ENCODE data around the gene IBTK. TPM values are rescaled to one million over a fixed set of nuclear protein-coding genes. Genes with fewer than 3 reads are reported as not detected.

IBTK gene
- total RNA-seq, 1 donor from 2014 or later, result 92.9 TPM

DNA sequence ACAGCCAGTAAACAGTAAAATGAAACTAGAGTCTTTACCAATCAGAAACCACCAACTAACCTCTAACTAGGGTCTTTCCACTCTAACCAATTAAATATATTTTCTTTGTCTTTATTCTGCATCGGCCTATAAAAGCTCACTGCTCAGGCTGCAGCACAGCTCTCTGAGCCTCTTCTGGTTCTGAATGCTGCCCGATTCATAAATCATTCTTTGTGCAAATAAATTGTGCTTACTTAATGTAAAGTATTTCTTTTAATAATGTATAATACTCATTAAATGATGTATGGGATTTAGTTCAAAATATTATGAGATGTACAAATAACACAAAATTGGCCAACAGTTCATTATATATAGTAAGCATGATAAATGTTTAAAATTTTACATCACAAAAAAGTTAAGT lies 7.9 kb downstream of the IBTK start:
- no peaks in the 10 kb centered on the region for H3K27me3 ChIP-seq (ENCODE audit: control insufficient read depth, insufficient read depth, low read length)
- no peak overlapping the region for H3K4me3 ChIP-seq (ENCODE audit: low read depth, low read length)
- peaks cover 4% of the 10 kb centered on the region for H3K36me3 ChIP-seq (ENCODE audit: control insufficient read depth, insufficient read depth, low read length)
- FAIRE-seq, result no peak
- no peak for TF ChIP-seq CTCF (IDR thresholded peaks at IDR 0.05; ENCODE audit: insufficient read depth, low read length, severe bottlenecking)
- no peak for DNase-seq (ENCODE audit: low read depth)

GRCh38 chr6:82237013-82237412 lies 10.5 kb downstream of the IBTK start:
- Histone ChIP-seq H3K36me3 (ENCODE audit: control insufficient read depth, insufficient read depth, low read length) (peaks cover 11% of the 10 kb centered on the region), H3K4me3 (ENCODE audit: low read depth, low read length) (no peak overlapping the region), H3K27me3 (ENCODE audit: control insufficient read depth, insufficient read depth, low read length) (no peaks in the 10 kb centered on the region)
- no peak for TF ChIP-seq CTCF (IDR thresholded peaks at IDR 0.05; ENCODE audit: insufficient read depth, low read length, severe bottlenecking)
- FAIRE-seq, result no peak
- no peak for DNase-seq (ENCODE audit: low read depth)

- no peaks in the 10 kb centered on the region for H3K27me3 ChIP-seq (ENCODE audit: control insufficient read depth, insufficient read depth, low read length)
- DNase-seq (ENCODE audit: low read depth), result no peak
- no peak for TF ChIP-seq CTCF (IDR thresholded peaks at IDR 0.05; ENCODE audit: insufficient read depth, low read length, severe bottlenecking)
- H3K36me3 ChIP-seq (ENCODE audit: control insufficient read depth, insufficient read depth, low read length), result peaks cover 4% of the 10 kb centered on the region
- no peak for FAIRE-seq
- no peak overlapping the region for H3K4me3 ChIP-seq (ENCODE audit: low read depth, low read length)
Observed at GRCh38 chr6:82227770-82228169, 19.8 kb downstream of the IBTK start.

DNA sequence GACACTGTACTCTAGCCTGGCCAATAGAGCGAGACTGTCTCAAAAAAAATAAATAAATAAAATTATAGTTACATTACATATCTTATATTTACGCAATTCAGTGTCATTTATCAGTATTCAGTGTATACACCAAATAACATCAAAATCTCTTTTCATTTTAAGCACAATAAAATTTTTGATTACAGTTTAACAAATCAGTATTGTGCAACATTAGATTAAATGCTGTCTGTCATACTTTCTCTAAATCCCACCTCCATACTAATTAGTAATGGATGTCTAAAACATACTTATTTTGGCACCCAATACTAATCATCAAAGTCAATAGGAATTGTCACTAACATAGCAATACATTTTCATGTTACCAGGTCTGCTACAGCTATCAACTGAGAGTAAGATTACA lies 27.4 kb downstream of the IBTK start:
- Histone ChIP-seq H3K36me3 (ENCODE audit: control insufficient read depth, insufficient read depth, low read length) (peaks cover 2% of the 10 kb centered on the region), H3K27me3 (ENCODE audit: control insufficient read depth, insufficient read depth, low read length) (no peaks in the 10 kb centered on the region), H3K4me3 (ENCODE audit: low read depth, low read length) (no peak overlapping the region)
- DNase-seq (ENCODE audit: low read depth), result no peak
- no peak for FAIRE-seq
- TF ChIP-seq CTCF (IDR thresholded peaks at IDR 0.05; ENCODE audit: insufficient read depth, low read length, severe bottlenecking), result no peak

DNA sequence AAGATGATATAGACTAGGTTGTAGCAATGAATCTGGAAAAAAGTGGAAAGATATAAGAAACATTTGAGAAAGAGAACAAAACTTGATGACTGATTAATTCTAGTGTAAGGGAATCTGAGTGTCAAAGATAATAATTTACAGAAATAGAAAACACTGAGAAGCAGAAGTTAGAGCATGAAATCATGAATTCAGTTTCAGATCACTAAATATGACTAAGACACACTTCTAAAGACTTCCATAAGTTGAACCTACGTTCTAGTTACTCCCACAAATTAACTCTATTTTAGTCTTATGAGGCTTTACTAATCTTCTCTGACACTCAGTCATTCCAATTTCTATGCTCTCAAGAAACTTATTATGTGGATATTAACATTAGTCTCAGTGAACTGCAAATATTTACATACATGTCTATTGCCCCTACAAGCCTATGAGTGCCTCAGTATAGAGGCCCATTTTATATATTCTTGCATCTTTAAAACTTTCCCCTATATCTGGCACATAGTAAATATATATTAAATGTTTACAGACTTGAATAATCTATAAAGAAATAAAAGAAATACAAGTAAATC lies 30.4 kb downstream of the IBTK start:
- no peaks in the 10 kb centered on the region for H3K27me3 ChIP-seq (ENCODE audit: control insufficient read depth, insufficient read depth, low read length)
- no peak for TF ChIP-seq CTCF (IDR thresholded peaks at IDR 0.05; ENCODE audit: insufficient read depth, low read length, severe bottlenecking)
- FAIRE-seq, result no peak
- H3K4me3 ChIP-seq (ENCODE audit: low read depth, low read length), result no peak overlapping the region
- H3K36me3 ChIP-seq (ENCODE audit: control insufficient read depth, insufficient read depth, low read length), result peaks cover 3% of the 10 kb centered on the region
- DNase-seq (ENCODE audit: low read depth), result no peak

DNA sequence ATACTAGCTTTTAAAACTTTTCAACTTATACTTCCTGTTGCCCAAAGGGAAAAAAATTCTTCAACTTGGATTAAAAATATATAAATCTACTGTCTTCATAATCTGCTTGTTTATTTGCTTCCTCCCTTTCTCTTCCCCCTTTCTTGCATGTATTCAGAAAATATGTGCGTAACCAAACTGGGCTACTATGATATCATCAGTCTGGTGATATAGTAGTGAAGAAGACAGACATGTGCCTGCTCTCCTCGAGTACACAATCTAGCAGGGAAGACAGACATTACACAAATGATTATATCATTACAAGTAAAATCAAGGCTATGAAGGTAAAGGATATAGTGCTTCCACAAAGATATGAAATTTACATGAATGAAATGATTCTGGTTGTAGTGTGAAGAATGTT lies 31.0 kb downstream of the IBTK start:
- FAIRE-seq (no peak), DNase-seq (ENCODE audit: low read depth) (no peak)
- no peak for TF ChIP-seq CTCF (IDR thresholded peaks at IDR 0.05; ENCODE audit: insufficient read depth, low read length, severe bottlenecking)
- H3K36me3 ChIP-seq (ENCODE audit: control insufficient read depth, insufficient read depth, low read length), result peaks cover 3% of the 10 kb centered on the region
- no peak overlapping the region for H3K4me3 ChIP-seq (ENCODE audit: low read depth, low read length)
- H3K27me3 ChIP-seq (ENCODE audit: control insufficient read depth, insufficient read depth, low read length), result no peaks in the 10 kb centered on the region
